CD14-positive monocyte (primary cell): ENCODE results near the gene CCDC34. TPM values are rescaled to one million over a fixed set of nuclear protein-coding genes. Genes with fewer than 3 reads are reported as not detected.

Source experiments
- DNase-seq, 3 donors: peaks; one replicate each; pipeline ENCODE4 v3.0.0-alpha.2; 2011 to 2022
- H2AFZ ChIP-seq: 2 replicates; pipeline ENCODE4 v1.6.0; 2012; ENCODE audit warnings: mild to moderate bottlenecking, low read depth, low read length, inconsistent platforms; ENCODE audit not compliant: insufficient read depth, poor library complexity, severe bottlenecking
- H3K27ac ChIP-seq, 2 donors: 1 replicate in 1 of 2; 2 replicates in 1 of 2; pipeline ENCODE4 v1.5.1; 2012 to 2013; ENCODE audit warnings: low read length in 2 of 2, control low read depth in 1 of 2, inconsistent platforms in 1 of 2, low read depth in 1 of 2, mild to moderate bottlenecking in 1 of 2
- H3K27me3 ChIP-seq, 2 donors: one replicate each; pipeline versions ENCODE4 v1.6.0 to v1.6.1; 2011 to 2013; ENCODE audit warnings: low read length in 2 of 2; ENCODE audit not compliant: control insufficient read depth in 2 of 2, insufficient read depth in 2 of 2
- H3K36me3 ChIP-seq, 2 donors: replicated peaks in 1 of 2; 1 replicate in 1 of 2; 2 replicates in 1 of 2; pipeline versions ENCODE4 v1.5.1 to v1.6.1; 2012 to 2013; ENCODE audit warnings: low read length in 2 of 2, control low read depth in 1 of 2, inconsistent platforms in 1 of 2, mild to moderate bottlenecking in 1 of 2; ENCODE audit not compliant: insufficient read depth in 2 of 2, control insufficient read depth in 1 of 2
- H3K4me1 ChIP-seq, 2 donors: 1 replicate in 1 of 2; 2 replicates in 1 of 2; pipeline versions ENCODE4 v1.5.1 to v1.6.1; 2012 to 2013; ENCODE audit warnings: low read length in 2 of 2, control low read depth in 1 of 2, inconsistent platforms in 1 of 2, mild to moderate bottlenecking in 1 of 2, moderate library complexity in 1 of 2; ENCODE audit not compliant: insufficient read depth in 2 of 2, control insufficient read depth in 1 of 2
- H3K4me2 ChIP-seq: replicated peaks from 2 replicates; pipeline ENCODE3; 2012; ENCODE audit warnings: low read length, moderate library complexity, mild to moderate bottlenecking; ENCODE audit not compliant: poor library complexity, severe bottlenecking; ENCODE audit errors: extremely low read depth
- H3K4me3 ChIP-seq, 3 experiments: fragments of 200-600 bp in 1 of 3; sonication (generic) in 1 of 3; replicated peaks in 1 of 3; 1 replicate in 2 of 3; 2 replicates in 1 of 3; pipeline ENCODE4 v1.5.1; 2011 to 2013; ENCODE audit warnings: low read length in 3 of 3, mild to moderate bottlenecking in 3 of 3, control low read depth in 2 of 3, low read depth in 2 of 3, inconsistent platforms in 1 of 3, moderate library complexity in 1 of 3
- H3K79me2 ChIP-seq: 2 replicates; pipeline ENCODE4 v1.6.0; 2012; ENCODE audit warnings: mild to moderate bottlenecking, control low read depth, inconsistent platforms, low read length, moderate library complexity; ENCODE audit not compliant: insufficient read depth
- H3K9ac ChIP-seq: 2 replicates; pipeline ENCODE4 v1.6.0; 2017; ENCODE audit warnings: low read length, mild to moderate bottlenecking; ENCODE audit not compliant: insufficient read depth, poor library complexity, severe bottlenecking
- H3K9me3 ChIP-seq, 2 donors: replicated peaks in 1 of 2; 1 replicate in 1 of 2; 2 replicates in 1 of 2; pipeline versions ENCODE4 v1.5.1 to v1.6.1; 2012 to 2013; ENCODE audit warnings: low read length in 2 of 2, control low read depth in 1 of 2; ENCODE audit not compliant: control insufficient read depth in 1 of 2, insufficient read depth in 1 of 2
- H4K20me1 ChIP-seq: 2 replicates; pipeline ENCODE4 v1.6.0; 2012; ENCODE audit warnings: mild to moderate bottlenecking, low read length, control low read depth, moderate library complexity; ENCODE audit not compliant: insufficient read depth
- H3K27ac Mint-ChIP-seq, 7 donors: one replicate each; pipeline ENCODE4 v1.8.0; 2020; ENCODE audit warnings: mild to moderate bottlenecking in 7 of 7, mixed read lengths in 7 of 7, moderate library complexity in 6 of 7, inconsistent platforms in 2 of 7
- H3K27me3 Mint-ChIP-seq, 3 donors: one replicate each; pipeline ENCODE4 v1.8.0; 2021 to 2022; ENCODE audit warnings: low read depth in 3 of 3, mild to moderate bottlenecking in 3 of 3, mixed read lengths in 3 of 3, moderate library complexity in 3 of 3, inconsistent platforms in 1 of 3
- H3K36me3 Mint-ChIP-seq, 2 donors: one replicate each; pipeline ENCODE4 v1.8.0; 2020; ENCODE audit warnings: mixed read lengths in 2 of 2, inconsistent platforms in 1 of 2, mild to moderate bottlenecking in 1 of 2
- H3K4me1 Mint-ChIP-seq: one replicate; pipeline ENCODE4 v1.8.0; 2020; ENCODE audit warnings: mild to moderate bottlenecking, mixed read lengths
- H3K4me3 Mint-ChIP-seq, 2 donors: one replicate each; pipeline ENCODE4 v1.8.0; 2020; ENCODE audit warnings: mild to moderate bottlenecking in 2 of 2, mixed read lengths in 2 of 2, moderate library complexity in 1 of 2
- H3K9me3 Mint-ChIP-seq, 7 donors: one replicate each; pipeline ENCODE4 v1.8.0; 2020 to 2022; ENCODE audit warnings: mixed read lengths in 7 of 7, mild to moderate bottlenecking in 6 of 7, moderate library complexity in 6 of 7, inconsistent platforms in 2 of 7
- WGBS: methylation state at CpG from one replicate; pipeline ENCODE4 v1.1.5; 2013; ENCODE audit warnings: missing lambda C conversion rate; ENCODE audit not compliant: insufficient coverage; 5-methylcytosine and 5-hydroxymethylcytosine counted together
- intact Hi-C, 2 donors: fragments of 100-400 bp; cut with micrococcal nuclease; formaldehyde crosslinking; loops; one replicate each; pipeline versions ENCODE4 v1.15.0 to v1.15.1; 2023
- polyA plus RNA-seq, 3 donors: library from polyadenylated mRNA; depleted of rRNA in 1 of 3; unstranded in 2 of 3; stranded (reverse) in 1 of 3; fragments of 300-500 nt in 2 of 3; fragments of >200 nt in 1 of 3; fragmentation: Illumina TruSeq in 2 of 3; gene quantifications; 1 replicate in 2 of 3; 2 replicates in 1 of 3; pipeline ENCODE4 v1.2.3, GENCODE V29; 2012 to 2021
- TF ChIP-seq, protein P1 (sequence below): fragments of 200-600 bp; IDR thresholded peaks from one replicate; pipeline ENCODE4 v1.8.0; 2022; ENCODE audit warnings: antibody characterized with exemption, mild to moderate bottlenecking

The CCDC34 gene
- polyA plus RNA-seq, 3 donors: 0.08 to 0.11 (median 0.11) TPM

- Mint-ChIP-seq H3K27me3 (no peaks in the 10 kb centered on the region), H3K36me3 (no peaks in the 10 kb centered on the region), H3K4me3 (no peak overlapping the region), H3K9me3 (peaks cover 3 to 24% (median 5%) of the 10 kb centered on the region in 7 donors), H3K27ac (no peak overlapping the region), H3K4me1 (no peaks in the 10 kb centered on the region)
- no CpG with 5 or more reads among the region's 6 CpGs for WGBS
- Histone ChIP-seq H3K9ac (no peak overlapping the region), H3K27ac (no peak overlapping the region), H3K4me1 (no peaks in the 10 kb centered on the region), H4K20me1 (no peaks in the 10 kb centered on the region), H3K9me3 (peaks cover 4 to 13% of the 10 kb centered on the region in 2 donors), H3K27me3 (no peaks in the 10 kb centered on the region), H3K36me3 (no peaks in the 10 kb centered on the region), H2AFZ (no peak overlapping the region), H3K4me2 (no peak overlapping the region), H3K79me2 (no peaks in the 10 kb centered on the region), H3K4me3 (no peak overlapping the region)
- no peak for DNase-seq
- intact Hi-C loops: no loop called here
- TF ChIP-seq, protein P1, sequence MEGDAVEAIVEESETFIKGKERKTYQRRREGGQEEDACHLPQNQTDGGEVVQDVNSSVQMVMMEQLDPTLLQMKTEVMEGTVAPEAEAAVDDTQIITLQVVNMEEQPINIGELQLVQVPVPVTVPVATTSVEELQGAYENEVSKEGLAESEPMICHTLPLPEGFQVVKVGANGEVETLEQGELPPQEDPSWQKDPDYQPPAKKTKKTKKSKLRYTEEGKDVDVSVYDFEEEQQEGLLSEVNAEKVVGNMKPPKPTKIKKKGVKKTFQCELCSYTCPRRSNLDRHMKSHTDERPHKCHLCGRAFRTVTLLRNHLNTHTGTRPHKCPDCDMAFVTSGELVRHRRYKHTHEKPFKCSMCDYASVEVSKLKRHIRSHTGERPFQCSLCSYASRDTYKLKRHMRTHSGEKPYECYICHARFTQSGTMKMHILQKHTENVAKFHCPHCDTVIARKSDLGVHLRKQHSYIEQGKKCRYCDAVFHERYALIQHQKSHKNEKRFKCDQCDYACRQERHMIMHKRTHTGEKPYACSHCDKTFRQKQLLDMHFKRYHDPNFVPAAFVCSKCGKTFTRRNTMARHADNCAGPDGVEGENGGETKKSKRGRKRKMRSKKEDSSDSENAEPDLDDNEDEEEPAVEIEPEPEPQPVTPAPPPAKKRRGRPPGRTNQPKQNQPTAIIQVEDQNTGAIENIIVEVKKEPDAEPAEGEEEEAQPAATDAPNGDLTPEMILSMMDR: no peak
Observed at GRCh38 chr11:27293515-27294417, 69.2 kb downstream of the CCDC34 start.

- no peak overlapping the region for H2AFZ ChIP-seq
- no peak overlapping the region for H3K9ac ChIP-seq
- Mint-ChIP-seq H3K27me3 (peaks cover 0 to 2% (median 0%) of the 10 kb centered on the region in 3 donors), H3K4me3 (no peak overlapping the region), H3K9me3 (peaks cover 3 to 24% (median 6%) of the 10 kb centered on the region in 7 donors), H3K36me3 (no peaks in the 10 kb centered on the region), H3K4me1 (no peaks in the 10 kb centered on the region), H3K27ac (no peak overlapping the region)
- H3K79me2 ChIP-seq: no peaks in the 10 kb centered on the region
- H3K4me3 ChIP-seq: no peak overlapping the region
- no peaks in the 10 kb centered on the region for H3K4me1 ChIP-seq
- intact Hi-C loops: no loop called here
- TF ChIP-seq, protein P1: no peak
- no peak for DNase-seq
- peaks cover 4 to 13% of the 10 kb centered on the region in 2 donors for H3K9me3 ChIP-seq
- H3K4me2 ChIP-seq: no peak overlapping the region
- H3K36me3 ChIP-seq: no peaks in the 10 kb centered on the region
- H4K20me1 ChIP-seq: no peaks in the 10 kb centered on the region
- no peak overlapping the region for H3K27ac ChIP-seq
- WGBS: no CpG with 5 or more reads among the region's 2 CpGs
- no peaks in the 10 kb centered on the region for H3K27me3 ChIP-seq
Observed at GRCh38 chr11:27292637-27293010, 70.4 kb downstream of the CCDC34 start.
